NCI-H2227 (cell line): ENCODE data around the gene MIS12.

Source experiments
- DNase-seq: peaks from one replicate; lab custom pipeline; 2025; ENCODE audit not compliant: unreplicated experiment; lab: John Stamatoyannopoulos, UW

Gene MIS12

GRCh38 chr17:5486206-5487124 lies at the start of gene MIS12:
Gene MIS12 (plus strand): TSS chr17:5486566. CDS start chr17:5488863, 2,297 bp downstream.
- peak; percentile 96 for DNase-seq

GRCh38 chr17:5437721-5438317 lies 48.5 kb upstream of the MIS12 start:
- no peak for DNase-seq

GRCh38 chr17:5438716-5439445 lies 47.5 kb upstream of the MIS12 start, which contains the start of gene C1QBP:
Gene C1QBP (minus strand): TSS chr17:5439155. CDS start chr17:5439073, 82 bp downstream.
- DNase-seq: peak; percentile 95

- no peak for DNase-seq
These were observed 47.0 kb upstream of the MIS12 start for GRCh38 chr17:5439446-5439764.

- no peak for DNase-seq
These were observed 42.6 kb upstream of the MIS12 start for GRCh38 chr17:5443728-5444127.

- DNase-seq: no peak
These were observed 42.2 kb upstream of the MIS12 start for GRCh38 chr17:5444209-5444608.

GRCh38 chr17:5446786-5447185 lies 39.6 kb upstream of the MIS12 start:
- DNase-seq: no peak

GRCh38 chr17:5464717-5465507 lies 21.5 kb upstream of the MIS12 start:
- no peak for DNase-seq

GRCh38 chr17:5466295-5466694 lies 20.1 kb upstream of the MIS12 start:
- DNase-seq: no peak

GRCh38 chr17:5467416-5467815 lies 18.9 kb upstream of the MIS12 start:
- no peak for DNase-seq

- no peak for DNase-seq
These were observed 18.3 kb upstream of the MIS12 start for GRCh38 chr17:5468075-5468473.

GRCh38 chr17:5472511-5472910 lies 13.9 kb upstream of the MIS12 start:
- DNase-seq: no peak

GRCh38 chr17:5473906-5474305 lies 12.5 kb upstream of the MIS12 start:
- DNase-seq: no peak

- DNase-seq: no peak
These were observed 7.4 kb upstream of the MIS12 start for GRCh38 chr17:5478992-5479391.

- no peak for DNase-seq
These were observed 5.4 kb upstream of the MIS12 start for GRCh38 chr17:5480962-5481361.

- no peak for DNase-seq
These were observed 4.9 kb upstream of the MIS12 start for GRCh38 chr17:5481451-5481850.

- peak; percentile 68 for DNase-seq
These were observed 828 bp upstream of the MIS12 start, which contains the start of gene DERL2 for GRCh38 chr17:5485270-5486205. Gene DERL2 (minus strand): TSS chr17:5486178. CDS start chr17:5486161, 17 bp downstream.

GRCh38 chr17:5488752-5489151 lies 2.4 kb downstream of the MIS12 start:
- no peak for DNase-seq

- DNase-seq: no peak
These were observed 6.6 kb downstream of the MIS12 start for GRCh38 chr17:5492970-5493369.
